Measurements from ENCODE around the gene ADRA2C. TPM values are rescaled to one million over a fixed set of nuclear protein-coding genes. Genes with fewer than 3 reads are reported as not detected.

Gene ADRA2C
- total RNA-seq, 1 experiment from 2014 or later = 28.1 TPM

GRCh38 chr4:3796960-3797359, 30.8 kb downstream of the ADRA2C start:
- no TSS peak for BruUV-seq (replicated peaks)
- H3K9me3 ChIP-seq (ENCODE audit: control insufficient read depth in 1 of 2, insufficient read depth in 1 of 2, low read depth in 1 of 2, low read length in 2 of 2) = peaks cover 0 to 3% of the 10 kb centered on the region in 2 experiments; a peak in 1 of 4 replicates
- ChIA-PET RAD21 (ENCODE audit: low non-redundant PET in 1 of 2, low total read pairs in 2 of 2, uncharacterized antibody in 2 of 2, unreplicated experiment in 2 of 2) (no interaction called here), POLR2A (no interaction called here), CTCF (no interaction called here)
- H3K4me1 ChIP-seq (ENCODE audit: control insufficient read depth in 1 of 2, insufficient read depth in 2 of 2, low read length in 2 of 2) = no peaks in the 10 kb centered on the region
- H3K9me2 ChIP-seq (ENCODE audit: insufficient read depth) = no peaks in the 10 kb centered on the region
- no peak overlapping the region for H3K9ac ChIP-seq (ENCODE audit: low read length)
- no peaks in the 10 kb centered on the region for H3K27me3 ChIP-seq (ENCODE audit: insufficient read depth, low read length)
- H2AFZ ChIP-seq (ENCODE audit: low read depth, low read length, poor library complexity, severe bottlenecking) = no peak overlapping the region
- H3K79me2 ChIP-seq (ENCODE audit: insufficient read depth, low read length) = no peaks in the 10 kb centered on the region
- H3K36me3 ChIP-seq (ENCODE audit: control insufficient read depth in 1 of 2, insufficient read depth in 2 of 2, low read length in 2 of 2) = no peaks in the 10 kb centered on the region
- intact Hi-C loops (cut with micrococcal nuclease) = loop anchor here (10.0 kb wide), 1 partner anchor 148 kb away; no protein-coding TSS in a partner anchor
- H3K4me3 ChIP-seq (replicated peaks in 1 of 2; ENCODE audit: low read depth in 1 of 2, low read length in 2 of 2) = no peak overlapping the region
- DNase-seq (ENCODE audit: low read depth, low spot score) (no peak), ATAC-seq (no peak)
- H3K4me2 ChIP-seq (ENCODE audit: low read length) = no peak overlapping the region
- H3K27ac ChIP-seq (ENCODE audit: low read depth, low read length) = no peak overlapping the region
- no peaks in the 10 kb centered on the region for H4K20me1 ChIP-seq (ENCODE audit: insufficient read depth)
- TF ChIP-seq, protein P1, sequence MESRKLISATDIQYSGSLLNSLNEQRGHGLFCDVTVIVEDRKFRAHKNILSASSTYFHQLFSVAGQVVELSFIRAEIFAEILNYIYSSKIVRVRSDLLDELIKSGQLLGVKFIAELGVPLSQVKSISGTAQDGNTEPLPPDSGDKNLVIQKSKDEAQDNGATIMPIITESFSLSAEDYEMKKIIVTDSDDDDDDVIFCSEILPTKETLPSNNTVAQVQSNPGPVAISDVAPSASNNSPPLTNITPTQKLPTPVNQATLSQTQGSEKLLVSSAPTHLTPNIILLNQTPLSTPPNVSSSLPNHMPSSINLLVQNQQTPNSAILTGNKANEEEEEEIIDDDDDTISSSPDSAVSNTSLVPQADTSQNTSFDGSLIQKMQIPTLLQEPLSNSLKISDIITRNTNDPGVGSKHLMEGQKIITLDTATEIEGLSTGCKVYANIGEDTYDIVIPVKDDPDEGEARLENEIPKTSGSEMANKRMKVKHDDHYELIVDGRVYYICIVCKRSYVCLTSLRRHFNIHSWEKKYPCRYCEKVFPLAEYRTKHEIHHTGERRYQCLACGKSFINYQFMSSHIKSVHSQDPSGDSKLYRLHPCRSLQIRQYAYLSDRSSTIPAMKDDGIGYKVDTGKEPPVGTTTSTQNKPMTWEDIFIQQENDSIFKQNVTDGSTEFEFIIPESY (IDR thresholded peaks at IDR 0.05; ENCODE audit: extremely low read depth, insufficient replicate concordance, low read length) = no peak
- TF ChIP-seq CEBPB (IDR thresholded peaks at IDR 0.05; ENCODE audit: low read depth) = no peak
- no peak for TF ChIP-seq CBX3 (IDR thresholded peaks at IDR 0.05; ENCODE audit: low read depth)
- no peak for TF ChIP-seq SRF (IDR thresholded peaks at IDR 0.05; ENCODE audit: low read depth)
- TF ChIP-seq POLR2AphosphoS5 (IDR thresholded peaks at IDR 0.05; ENCODE audit: low read depth, low read length) = no peak
- TF ChIP-seq TCF7L2 (IDR thresholded peaks at IDR 0.05; ENCODE audit: borderline replicate concordance, extremely low read depth, insufficient read depth, insufficient read length) = no peak
- TF ChIP-seq CTCF (IDR thresholded peaks at IDR 0.05 in 2 of 3, conservative IDR thresholded peaks at IDR 0.05 in 1 of 3; ENCODE audit: borderline replicate concordance in 1 of 3, insufficient read depth in 1 of 3, low read depth in 2 of 3, low read length in 2 of 3) = no peak
- TF ChIP-seq YY1 (IDR thresholded peaks at IDR 0.05; ENCODE audit: extremely low read depth, insufficient replicate concordance, low read depth, low read length) = no peak
- no peak for TF ChIP-seq EGR1 (IDR thresholded peaks at IDR 0.05; ENCODE audit: low read depth)
- TF ChIP-seq EZH2phosphoT487 (IDR thresholded peaks at IDR 0.05; ENCODE audit: borderline replicate concordance) = no peak
- TF ChIP-seq JUND (IDR thresholded peaks at IDR 0.05) = no peak
- TF ChIP-seq REST (IDR thresholded peaks at IDR 0.05; ENCODE audit: low read depth) = no peak
- no peak for TF ChIP-seq ELF1 (IDR thresholded peaks at IDR 0.05; ENCODE audit: borderline replicate concordance, low read depth)
- no peak for TF ChIP-seq ZNF274 (IDR thresholded peaks at IDR 0.05; ENCODE audit: low read depth, low read length)

Measured in HCT116 (cell line).